Left lung (tissue), 14 donors: Measurements from ENCODE around the gene BNIP5. TPM values are rescaled to one million over a fixed set of nuclear protein-coding genes. Genes with fewer than 3 reads are reported as not detected.

ENCODE experiments used
- ATAC-seq: fragments of 200-7000 bp; cut with Tn5 transposase; one replicate; pipeline ENCODE4 v1.9.1; 2020; ENCODE audit warnings: moderate library complexity
- DNase-seq, 4 donors: peaks; one replicate each; pipeline ENCODE4 v3.0.0-alpha.2; 2013 to 2020
- H3K27ac ChIP-seq, 2 donors: fragments of 200-600 bp; sonication (generic) in 1 of 2; one replicate each; pipeline versions ENCODE4 v1.5.0 to v1.8.0; 2020 to 2021
- H3K27me3 ChIP-seq, 2 donors: fragments of 200-600 bp; sonication (generic) in 1 of 2; one replicate each; pipeline versions ENCODE4 v1.5.0 to v1.8.0; 2020 to 2021
- H3K36me3 ChIP-seq, 2 donors: fragments of 200-600 bp; sonication (generic) in 1 of 2; one replicate each; pipeline versions ENCODE4 v1.5.0 to v1.8.0; 2020 to 2021
- H3K4me1 ChIP-seq, 2 donors: fragments of 200-600 bp; one replicate each; pipeline ENCODE4 v1.8.0; 2021
- H3K4me3 ChIP-seq, 2 donors: fragments of 200-600 bp; sonication (generic) in 1 of 2; one replicate each; pipeline versions ENCODE4 v1.5.0 to v1.8.0; 2020 to 2021; ENCODE audit warnings: mild to moderate bottlenecking in 1 of 2
- H3K9me3 ChIP-seq, 2 donors: fragments of 200-600 bp; sonication (generic) in 1 of 2; one replicate each; pipeline versions ENCODE4 v1.5.0 to v1.8.0; 2020 to 2021
- intact Hi-C, 2 donors: fragments of 100-400 bp; cut with DNase I; formaldehyde crosslinking; loops; one replicate each; pipeline versions ENCODE4 v1.11.2 to v1.14.2; 2022
- long read RNA-seq, 12 donors: library from polyadenylated mRNA in 2 of 12; unstranded in 2 of 12; transcript quantifications; one replicate each; pipeline ENCODE4 v2.0.0 and lab custom pipeline, GENCODE V29; 2019 to 2026
- polyA plus RNA-seq, 6 donors: library from polyadenylated mRNA; unstranded; fragments of 120-200 nt; gene quantifications; one replicate each; pipeline ENCODE4 v1.2.1, GENCODE V29; 2013; ENCODE audit not compliant: insufficient read length in 6 of 6
- total RNA-seq, 2 donors: library from RNA; stranded (reverse); fragmentation: NEBNext Ultra II Directional; extraction: Animal tissue kit (Norgen Biotek cat#: 25700); gene quantifications; one replicate each; pipeline ENCODE4 v1.2.1, GENCODE V29; 2021
- TF ChIP-seq, protein P1 (sequence below), 2 donors: fragments of 200-600 bp; sonication (generic) in 1 of 2; IDR thresholded peaks; one replicate each; pipeline versions ENCODE4 v1.5.0 to v1.8.0; 2021; ENCODE audit warnings: antibody characterized with exemption in 2 of 2
- donor health status: DM: no; HTN: yes; CAD: no.
- donor health status: DM: no; HTN: no; CAD: no.

BNIP5 gene, protein sequence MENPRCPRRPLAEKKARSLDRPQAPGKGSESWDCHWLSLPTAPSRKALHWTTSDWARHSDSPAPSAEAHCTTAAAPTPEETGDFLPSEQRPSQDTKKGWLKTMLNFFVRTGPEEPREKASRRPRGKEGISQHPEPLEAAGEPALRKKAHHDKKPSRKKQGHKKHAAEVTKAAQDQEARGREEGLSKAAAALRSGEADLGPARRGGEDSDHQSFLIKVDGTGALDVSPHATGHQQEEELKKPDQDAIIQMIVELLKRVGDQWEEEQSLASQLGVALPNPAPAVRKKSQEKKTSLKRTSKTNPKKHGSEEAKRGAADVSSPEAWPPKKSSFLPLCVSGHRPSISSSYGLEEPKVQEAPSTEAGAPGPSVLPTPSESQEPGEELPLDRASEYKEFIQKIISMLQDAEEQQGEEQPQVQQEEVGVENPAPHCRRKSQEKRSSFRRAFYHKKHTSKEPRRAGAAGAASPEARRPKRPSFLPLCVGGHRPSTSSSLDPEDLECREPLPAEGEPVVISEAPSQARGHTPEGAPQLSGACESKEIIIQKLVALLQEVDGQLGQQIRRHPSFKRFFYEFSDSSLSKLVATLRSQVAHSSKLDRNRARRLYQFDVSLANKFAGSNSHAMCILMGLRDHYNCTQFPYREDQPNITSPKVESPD
- under 1 TPM in 1 of 2 donors, not detected in 1; 0.26 TPM for total RNA-seq
- polyA plus RNA-seq, result not detected
- long read RNA-seq, donor 1, result 0 reads
- long read RNA-seq, donor 2, result 0 reads
- long read RNA-seq, donor 3, result 0 reads
- long read RNA-seq, donor 4, result 0 reads
- long read RNA-seq, donor 5, result 0 reads
- long read RNA-seq, donor 6, result 0 reads
- long read RNA-seq, donor 7, result 0 reads
- long read RNA-seq, donor 8, result 0 reads
- long read RNA-seq, donor 9, result 0 reads
- long read RNA-seq, donor 10, result 0 reads
- long read RNA-seq, donor 11, result 0 reads
- long read RNA-seq, donor 12, result 0 reads

DNA sequence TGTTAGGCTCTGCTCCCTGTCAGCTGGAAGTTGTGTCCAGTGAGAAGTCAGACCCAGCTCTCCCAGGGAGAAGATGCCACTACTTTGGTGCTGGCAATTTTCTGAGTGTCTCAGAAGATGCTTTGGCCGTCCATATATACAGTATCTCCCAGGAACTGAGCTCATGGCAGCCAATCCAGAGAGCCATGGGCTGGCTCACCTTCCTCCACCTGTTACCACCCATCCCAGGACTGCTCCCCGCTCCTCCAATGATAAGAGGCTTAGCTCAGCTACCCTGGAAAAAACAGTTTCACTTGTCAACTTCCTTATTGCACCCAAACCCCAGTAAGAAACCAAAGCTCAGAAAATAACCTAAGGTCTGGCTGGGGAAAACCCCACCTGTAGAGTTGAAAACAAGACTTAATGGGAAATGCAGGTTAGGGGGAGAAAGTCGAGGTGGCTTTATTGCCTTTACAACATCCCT is at the start of gene BNIP5:
Gene BNIP5, minus strand, starts transcription at position 110 of the 463 bp plus-strand sequence. CDS start 6,198 bp downstream, outside the sequence.
- intact Hi-C loops, result no loop called here
- Histone ChIP-seq H3K27me3 (peaks cover 0 to 53% of the 10 kb centered on the region in 2 donors), H3K9me3 (no peaks in the 10 kb centered on the region), H3K27ac (no peak within 1 kb of the TSS), H3K4me1 (peaks cover 10% of the 10 kb centered on the region in 2 donors), H3K36me3 (no peaks in the 10 kb centered on the region), H3K4me3 (no peak within 1 kb of the TSS)
- ATAC-seq, result no peak
- TF ChIP-seq, protein P1, sequence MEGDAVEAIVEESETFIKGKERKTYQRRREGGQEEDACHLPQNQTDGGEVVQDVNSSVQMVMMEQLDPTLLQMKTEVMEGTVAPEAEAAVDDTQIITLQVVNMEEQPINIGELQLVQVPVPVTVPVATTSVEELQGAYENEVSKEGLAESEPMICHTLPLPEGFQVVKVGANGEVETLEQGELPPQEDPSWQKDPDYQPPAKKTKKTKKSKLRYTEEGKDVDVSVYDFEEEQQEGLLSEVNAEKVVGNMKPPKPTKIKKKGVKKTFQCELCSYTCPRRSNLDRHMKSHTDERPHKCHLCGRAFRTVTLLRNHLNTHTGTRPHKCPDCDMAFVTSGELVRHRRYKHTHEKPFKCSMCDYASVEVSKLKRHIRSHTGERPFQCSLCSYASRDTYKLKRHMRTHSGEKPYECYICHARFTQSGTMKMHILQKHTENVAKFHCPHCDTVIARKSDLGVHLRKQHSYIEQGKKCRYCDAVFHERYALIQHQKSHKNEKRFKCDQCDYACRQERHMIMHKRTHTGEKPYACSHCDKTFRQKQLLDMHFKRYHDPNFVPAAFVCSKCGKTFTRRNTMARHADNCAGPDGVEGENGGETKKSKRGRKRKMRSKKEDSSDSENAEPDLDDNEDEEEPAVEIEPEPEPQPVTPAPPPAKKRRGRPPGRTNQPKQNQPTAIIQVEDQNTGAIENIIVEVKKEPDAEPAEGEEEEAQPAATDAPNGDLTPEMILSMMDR (IDR thresholded peaks at IDR 0.05), result no peak
- DNase-seq, result no peak

DNA sequence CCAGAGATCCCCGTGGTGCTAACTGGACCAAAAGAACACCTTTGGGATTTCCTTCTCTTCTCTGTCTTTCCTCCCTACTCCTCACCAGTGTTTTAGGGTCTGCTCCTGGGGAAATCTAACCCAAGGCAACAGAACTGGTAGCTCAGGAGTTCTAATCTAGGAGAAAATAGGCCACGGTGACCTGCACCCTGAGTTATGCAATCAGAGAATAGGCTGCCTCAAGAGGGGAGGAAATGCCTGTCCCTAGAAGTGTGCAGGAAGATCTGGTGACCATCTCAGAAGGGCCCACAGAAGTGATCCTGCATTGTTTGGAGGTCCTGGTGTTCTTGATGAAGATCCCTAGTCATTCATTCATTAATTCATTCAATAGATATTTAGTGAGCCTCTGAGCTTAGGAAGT is 47.4 kb upstream of the BNIP5 start:
- Histone ChIP-seq H3K4me1 (peaks cover 9 to 28% of the 10 kb centered on the region in 2 donors), H3K4me3 (no peak overlapping the region), H3K36me3 (no peaks in the 10 kb centered on the region), H3K27me3 (peaks cover 0 to 19% of the 10 kb centered on the region in 2 donors), H3K9me3 (no peaks in the 10 kb centered on the region), H3K27ac (no peak overlapping the region)
- intact Hi-C loops, result no loop called here
- DNase-seq (no peak), ATAC-seq (no peak)
- TF ChIP-seq, protein P1 (IDR thresholded peaks at IDR 0.05), result no peak

DNA sequence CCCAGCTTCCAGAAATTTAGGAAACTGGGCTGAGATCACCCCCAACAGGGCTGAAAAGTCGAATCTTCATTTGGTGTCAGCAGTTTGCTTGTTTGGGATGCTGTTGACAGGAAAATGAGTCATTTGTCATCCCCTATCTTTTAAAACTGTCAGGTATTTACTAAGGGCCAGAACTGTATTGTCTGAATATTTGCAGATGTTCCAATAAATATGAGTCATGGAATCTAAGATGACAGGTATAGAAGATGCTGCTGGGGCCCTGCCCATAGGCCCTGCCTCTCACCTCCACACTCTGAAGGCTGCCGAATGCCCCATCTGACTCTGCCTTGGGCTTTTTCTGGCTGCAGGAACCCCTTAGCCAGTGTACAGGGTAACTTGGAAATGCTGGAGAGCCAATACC is 46.9 kb upstream of the BNIP5 start:
- TF ChIP-seq, protein P1 (IDR thresholded peaks at IDR 0.05), result no peak
- Histone ChIP-seq H3K9me3 (no peaks in the 10 kb centered on the region), H3K4me3 (no peak overlapping the region), H3K36me3 (no peaks in the 10 kb centered on the region), H3K4me1 (peaks cover 9 to 28% of the 10 kb centered on the region in 2 donors), H3K27ac (no peak overlapping the region), H3K27me3 (peaks cover 0 to 14% of the 10 kb centered on the region in 2 donors)
- intact Hi-C loops, result no loop called here
- no peak for ATAC-seq
- DNase-seq, result no peak

DNA sequence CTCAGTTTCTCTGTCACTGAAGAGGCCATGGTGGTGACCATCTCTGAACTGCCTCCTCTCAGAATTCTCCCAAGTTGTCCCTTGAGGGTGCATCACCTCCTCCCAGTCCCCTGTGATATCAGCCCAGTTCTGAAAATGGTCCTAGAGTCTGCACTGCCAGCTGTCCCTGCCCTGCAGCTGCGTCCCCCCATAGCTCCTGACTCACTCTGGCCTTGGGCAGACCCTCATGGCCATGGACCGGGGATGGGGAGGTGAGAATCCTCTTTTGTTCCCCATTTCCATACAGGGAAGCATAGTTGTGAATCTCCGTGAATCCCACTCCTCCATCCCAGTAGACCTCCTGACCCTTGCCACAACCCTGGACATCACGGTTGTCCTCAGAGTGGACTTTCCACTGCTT is 46.3 kb upstream of the BNIP5 start:
- Histone ChIP-seq H3K4me3 (no peak overlapping the region), H3K27ac (no peak overlapping the region), H3K36me3 (no peaks in the 10 kb centered on the region), H3K27me3 (peaks cover 0 to 8% of the 10 kb centered on the region in 2 donors), H3K9me3 (no peaks in the 10 kb centered on the region), H3K4me1 (peaks cover 6 to 24% of the 10 kb centered on the region in 2 donors)
- ATAC-seq (no peak), DNase-seq (no peak)
- TF ChIP-seq, protein P1 (IDR thresholded peaks at IDR 0.05), result no peak
- intact Hi-C loops, result no loop called here
